H1 (cell line): Measurements from ENCODE around the gene SEMA3B. TPM values are rescaled to one million over a fixed set of nuclear protein-coding genes. Genes with fewer than 3 reads are reported as not detected.

Experiments
- CTCF ChIA-PET: fragments of 300-600 bp; sonication (Branson Sonifier 250); formaldehyde crosslinking; loops from one replicate; lab custom pipeline; 2021; ENCODE audit not compliant: partially characterized antibody; lab: Charles Lee
- POLR2A ChIA-PET: fragments of 300-600 bp; sonication (Branson Sonifier 250); formaldehyde crosslinking; loops from one replicate; lab custom pipeline; 2021; ENCODE audit warnings: inconsistent platforms; ENCODE audit not compliant: partially characterized antibody; lab: Charles Lee
- DNase-seq, 2 experiments: peaks; one replicate each; pipeline versions ENCODE4 v3.0.0 to v3.0.0-alpha.2; 2010 to 2022; ENCODE audit warnings: low spot score in 2 of 2, low read depth in 1 of 2, mixed read lengths in 1 of 2
- FAIRE-seq: peaks from 2 replicates; lab custom pipeline; 2011; peaks lifted over from hg19 to GRCh38; lab: Jason Lieb, UNC
- H2AFZ ChIP-seq: 2 replicates; pipeline ENCODE4 v1.8.1; 2012; ENCODE audit warnings: low read length, inconsistent platforms
- H2AK5ac ChIP-seq: 2 replicates; pipeline ENCODE4 v1.6.1; 2013; ENCODE audit warnings: low read depth, low read length
- H2BK120ac ChIP-seq: replicated peaks from 2 replicates; pipeline ENCODE3; 2013; ENCODE audit warnings: low read depth, low read length, inconsistent platforms
- H2BK12ac ChIP-seq: 2 replicates; pipeline ENCODE4 v1.6.1; 2013; ENCODE audit warnings: low read depth, low read length
- H2BK15ac ChIP-seq: 2 replicates; pipeline ENCODE4 v1.6.1; 2013; ENCODE audit warnings: low read length
- H2BK20ac ChIP-seq: 2 replicates; pipeline ENCODE4 v1.6.1; 2013; ENCODE audit warnings: low read length
- H2BK5ac ChIP-seq: 2 replicates; pipeline ENCODE4 v1.6.1; 2013; ENCODE audit warnings: low read depth, low read length
- H3K14ac ChIP-seq: 2 replicates; pipeline ENCODE4 v1.6.1; 2013; ENCODE audit warnings: inconsistent platforms; ENCODE audit not compliant: insufficient read length
- H3K18ac ChIP-seq: 2 replicates; pipeline ENCODE4 v1.6.1; 2013; ENCODE audit warnings: low read length; ENCODE audit errors: extremely low read depth
- H3K23ac ChIP-seq: 2 replicates; pipeline ENCODE4 v1.6.1; 2013; ENCODE audit warnings: inconsistent platforms; ENCODE audit not compliant: insufficient read length
- H3K23me2 ChIP-seq: 2 replicates; pipeline ENCODE4 v1.6.1; 2013; ENCODE audit warnings: low read depth, low read length
- H3K27ac ChIP-seq: 2 replicates; pipeline ENCODE4 v1.6.1; 2011; ENCODE audit warnings: low read depth, low read length, inconsistent platforms
- H3K27me3 ChIP-seq, 4 experiments: replicated peaks in 1 of 4; 1 replicate in 1 of 4; 2 replicates in 3 of 4; pipeline versions ENCODE4 v1.6.1 to v1.8.1; 2011 to 2013; ENCODE audit warnings: low read length in 3 of 4, mild to moderate bottlenecking in 3 of 4, inconsistent platforms in 2 of 4, mixed read lengths in 2 of 4, moderate library complexity in 1 of 4; ENCODE audit not compliant: control insufficient read depth in 3 of 4, insufficient read depth in 3 of 4; ENCODE audit errors: extremely low read depth in 1 of 4
- H3K36me3 ChIP-seq, 4 experiments: 2 replicates each; pipeline versions ENCODE4 v1.6.1 to v1.8.1; 2011 to 2013; ENCODE audit warnings: mild to moderate bottlenecking in 4 of 4, low read length in 3 of 4, moderate library complexity in 2 of 4, control low read depth in 1 of 4, inconsistent platforms in 1 of 4; ENCODE audit not compliant: insufficient read depth in 4 of 4, control insufficient read depth in 2 of 4
- H3K4ac ChIP-seq: replicated peaks from 2 replicates; pipeline ENCODE3; 2013; ENCODE audit warnings: low read length, low read depth, mixed read lengths, inconsistent platforms; ENCODE audit not compliant: insufficient read length
- H3K4me1 ChIP-seq, 4 experiments: replicated peaks in 1 of 4; 1 replicate in 1 of 4; 2 replicates in 3 of 4; pipeline versions ENCODE4 v1.6.1 to v1.8.1; 2011 to 2013; ENCODE audit warnings: low read length in 3 of 4, inconsistent platforms in 2 of 4, mixed read lengths in 1 of 4; ENCODE audit not compliant: insufficient read depth in 4 of 4, control insufficient read depth in 3 of 4
- H3K4me2 ChIP-seq, 2 experiments: 2 replicates each; pipeline versions ENCODE4 v1.6.1 to v1.8.1; 2011 to 2013; ENCODE audit warnings: low read depth in 2 of 2, low read length in 2 of 2, control low read depth in 1 of 2, inconsistent platforms in 1 of 2, mild to moderate bottlenecking in 1 of 2; ENCODE audit not compliant: insufficient read depth in 1 of 2
- H3K4me3 ChIP-seq, 4 experiments: fragments of 200-600, 300-600 bp in 1 of 4; sonication (generic), shearing (Covaris generic), sonication (Bioruptor Twin) in 1 of 4; 2 replicates each; pipeline versions ENCODE4 v1.5.1 to v1.8.1; 2011 to 2016; ENCODE audit warnings: low read length in 4 of 4, low read depth in 3 of 4, control low read depth in 2 of 4, inconsistent platforms in 2 of 4, mild to moderate bottlenecking in 2 of 4, mixed read lengths in 1 of 4, moderate library complexity in 1 of 4; ENCODE audit not compliant: insufficient read depth in 2 of 4; ENCODE audit errors: extremely low read depth in 1 of 4
- H3K56ac ChIP-seq: replicated peaks from 2 replicates; pipeline ENCODE3; 2013; ENCODE audit warnings: low read depth, mild to moderate bottlenecking, mixed read lengths, low read length, inconsistent platforms; ENCODE audit not compliant: insufficient read length
- H3K79me1 ChIP-seq: 2 replicates; pipeline ENCODE4 v1.6.1; 2013; ENCODE audit warnings: low read depth, low read length, control low read depth
- H3K79me2 ChIP-seq, 2 experiments: 2 replicates each; pipeline versions ENCODE4 v1.6.1 to v1.8.1; 2012 to 2013; ENCODE audit warnings: low read length in 2 of 2, mild to moderate bottlenecking in 2 of 2, inconsistent platforms in 1 of 2; ENCODE audit not compliant: insufficient read depth in 2 of 2, control insufficient read depth in 1 of 2
- H3K9ac ChIP-seq, 4 experiments: replicated peaks in 1 of 4; 1 replicate in 1 of 4; 2 replicates in 3 of 4; pipeline versions ENCODE4 v1.6.1 to v1.8.1; 2011 to 2013; ENCODE audit warnings: low read depth in 3 of 4, low read length in 3 of 4, control low read depth in 2 of 4, mild to moderate bottlenecking in 2 of 4, moderate library complexity in 2 of 4, inconsistent platforms in 1 of 4; ENCODE audit errors: extremely low read depth in 1 of 4
- H3K9me3 ChIP-seq, 2 experiments: 2 replicates each; pipeline versions ENCODE4 v1.6.1 to v1.8.1; 2012 to 2013; ENCODE audit warnings: mild to moderate bottlenecking in 2 of 2, moderate library complexity in 2 of 2, control low read depth in 1 of 2, inconsistent platforms in 1 of 2, low read depth in 1 of 2, low read length in 1 of 2, mixed read lengths in 1 of 2; ENCODE audit not compliant: insufficient read depth in 2 of 2
- H4K20me1 ChIP-seq, 2 experiments: replicated peaks in 1 of 2; 2 replicates each; pipeline versions ENCODE3 to v1.8.1; 2011 to 2013; ENCODE audit warnings: inconsistent platforms in 2 of 2, low read length in 2 of 2, mild to moderate bottlenecking in 1 of 2; ENCODE audit not compliant: insufficient read depth in 2 of 2, control insufficient read depth in 1 of 2
- H4K5ac ChIP-seq: 2 replicates; pipeline ENCODE4 v1.6.1; 2013; ENCODE audit warnings: low read length, low read depth, mixed read lengths, inconsistent platforms; ENCODE audit not compliant: insufficient read length
- H4K8ac ChIP-seq: 2 replicates; pipeline ENCODE4 v1.8.0; 2013; ENCODE audit warnings: mild to moderate bottlenecking, moderate library complexity, low read length, inconsistent platforms; ENCODE audit not compliant: insufficient read depth; ENCODE audit errors: extremely low read depth
- H4K91ac ChIP-seq: replicated peaks from 2 replicates; pipeline ENCODE3; 2013; ENCODE audit warnings: low read length, mixed read lengths, inconsistent platforms; ENCODE audit not compliant: insufficient read length
- CHD2 ChIP-seq: IDR thresholded peaks from 2 replicates; pipeline ENCODE4 v1.6.1; 2012; ENCODE audit warnings: low read length, improper control_type of control experiment
- GTF2F1 ChIP-seq: IDR thresholded peaks from 2 replicates; pipeline ENCODE4 v1.6.1; 2012; ENCODE audit warnings: low read depth, low read length, improper control_type of control experiment, borderline replicate concordance
- KDM1A ChIP-seq: fragments of 200-600, 300-600 bp; sonication (generic); IDR thresholded peaks from 2 replicates; pipeline ENCODE4 v1.7.1; 2016; ENCODE audit warnings: mild to moderate bottlenecking, low read length, borderline replicate concordance
- KDM5A ChIP-seq: fragments of 200-600 bp; IDR thresholded peaks from 2 replicates; pipeline ENCODE4 v1.7.1; 2012; ENCODE audit warnings: mild to moderate bottlenecking, low read length, inconsistent platforms, mixed read lengths
- POLR2AphosphoS5 ChIP-seq: IDR thresholded peaks from 2 replicates; pipeline ENCODE4 v1.6.1; 2011; ENCODE audit warnings: low read depth, low read length
- RNF2 ChIP-seq: fragments of 200-900, 300-1000 bp; sonication (generic); IDR thresholded peaks from 2 replicates; pipeline ENCODE4 v1.7.1; 2016; ENCODE audit warnings: borderline replicate concordance, low read depth, mild to moderate bottlenecking, antibody characterized with exemption, low read length; ENCODE audit not compliant: poor library complexity, severe bottlenecking; ENCODE audit errors: missing control alignments
- TBP ChIP-seq: IDR thresholded peaks from 2 replicates; pipeline ENCODE4 v1.6.1; 2011; ENCODE audit warnings: low read depth, low read length, improper control_type of control experiment
- YY1 ChIP-seq: IDR thresholded peaks from 2 replicates; pipeline ENCODE4 v1.6.1; 2011; ENCODE audit warnings: low read depth, mild to moderate bottlenecking, low read length
- WGBS, 2 experiments: shearing (Covaris generic) in 1 of 2; methylation state at CpG; one replicate each; pipeline versions ENCODE4 v1.1.6 to v1.1.7; 2013 to 2015; ENCODE audit warnings: low lambda C conversion rate in 2 of 2, mixed read lengths in 2 of 2, inconsistent platforms in 1 of 2, low coverage in 1 of 2, missing lambda C conversion rate in 1 of 2; ENCODE audit not compliant: insufficient replicate concordance in 2 of 2, insufficient coverage in 1 of 2, insufficient read length in 1 of 2; ENCODE audit errors: extremely low coverage in 1 of 2, missing lambda C conversion rate in 1 of 2; 5-methylcytosine and 5-hydroxymethylcytosine counted together
- polyA plus RNA-seq, 7 experiments: library from polyadenylated mRNA; depleted of rRNA in 3 of 7; stranded (reverse) in 5 of 7; unstranded in 2 of 7; fragments of >200 nt in 5 of 7; fragments of 200-250 nt in 2 of 7; gene quantifications; 1 replicate in 5 of 7; 2 replicates in 1 of 7; 4 replicates in 1 of 7; pipeline versions ENCODE4 v1.2.1 to v1.2.3, GENCODE V29; 2011 to 2013; ENCODE audit warnings: missing spikeins in 2 of 7, mixed read lengths in 2 of 7
- total RNA-seq: library from RNA; stranded (reverse); fragmentation: NEBNext Ultra II Directional; extraction: Animal tissue kit (Norgen Biotek cat#: 25700); gene quantifications from 2 replicates; pipeline ENCODE4 v1.2.1, GENCODE V29; 2021

SEMA3B gene
- total and polyA plus RNA-seq, 2 of the 8 experiments (the other 6 are each of a cell fraction or from before 2014, with no cell fraction given) = 3.0 to 4.7 TPM

GRCh38 chr3:50231581-50231980, 37.4 kb upstream of the SEMA3B start:
- Histone ChIP-seq H3K36me3 (no peaks in the 10 kb centered on the region), H3K9ac (peak overlapping the region in 1 of 4 experiments; percentile 6; a peak in 1 of 7 replicates)

More at GRCh38 chr3:50231581-50231980, 37.4 kb upstream of the SEMA3B start:
- Histone ChIP-seq H2AFZ (no peak overlapping the region), H4K8ac (no peak overlapping the region), H2AK5ac (no peak overlapping the region), H3K18ac (no peak overlapping the region; the same call in 1 of the 2 replicates), H2BK5ac (no peak overlapping the region), H4K20me1 (peaks cover 0 to 4% of the 10 kb centered on the region in 2 experiments), H4K5ac (no peak overlapping the region), H3K4me1 (peaks cover 0 to 20% (median 8%) of the 10 kb centered on the region in 4 experiments; a peak in 6 of 7 replicates), H3K27me3 (peaks cover 0 to 3% (median 1%) of the 10 kb centered on the region in 4 experiments; a peak in 4 of 7 replicates), H3K4me2 (no peak overlapping the region), H4K91ac (no peak overlapping the region), H3K27ac (no peak overlapping the region), H2BK12ac (no peak overlapping the region), H3K23me2 (peaks cover 14% of the 10 kb centered on the region; the same call in 1 of the 2 replicates), H2BK120ac (no peak overlapping the region), H3K79me1 (no peaks in the 10 kb centered on the region; the same call in 1 of the 2 replicates), H3K23ac (no peak overlapping the region), H3K14ac (no peak overlapping the region), H3K4me3 (no peak overlapping the region), H3K4ac (no peak overlapping the region), H3K9me3 (no peaks in the 10 kb centered on the region), H2BK20ac (no peak overlapping the region), H3K56ac (no peak overlapping the region), H2BK15ac (no peak overlapping the region), H3K79me2 (peaks cover 0 to 4% of the 10 kb centered on the region in 2 experiments; a peak in 2 of 4 replicates)
- DNase-seq = no peak
- TF ChIP-seq KDM1A (no peak), GTF2F1 (no peak), YY1 (no peak), TBP (no peak), CHD2 (no peak), RNF2 (no peak), KDM5A (no peak), POLR2AphosphoS5 (no peak)
- FAIRE-seq = no peak
- ChIA-PET POLR2A (interaction anchor here (6.5 kb wide), 1 partner anchor 9 kb away, joined by 41 read pairs; no protein-coding TSS in a partner anchor), CTCF (interaction anchor here (0.8 to 48.1 kb wide), 5 partner anchors 10 to 111 kb away, joined by 3 to 2149 read pairs (median 587); partner anchors contain the start of genes GNAI2, GNAT1, LSMEM2 and SEMA3B)
- 73% methylated on average over 5 of the region's 5 CpGs; no CpG with 5 or more reads in 1 of the 2 experiments for WGBS, 2 experiments
